ENCODE results near the gene KRTAP3-2.

The KRTAP3-2 gene

GRCh38 chr17:40961591-40961990 lies 38.1 kb downstream of the KRTAP3-2 start:
- no peak for FAIRE-seq

- no peak for FAIRE-seq
Measured at GRCh38 chr17:40960144-40960543, 39.6 kb downstream of the KRTAP3-2 start.

GRCh38 chr17:40958086-40958953 lies 41.4 kb downstream of the KRTAP3-2 start:
- FAIRE-seq = no peak

- FAIRE-seq = no peak
Measured at GRCh38 chr17:40956401-40957254, 43.1 kb downstream of the KRTAP3-2 start.

GRCh38 chr17:40953881-40954280 lies 45.8 kb downstream of the KRTAP3-2 start:
- no peak for FAIRE-seq

GRCh38 chr17:40952661-40953060 lies 47.0 kb downstream of the KRTAP3-2 start:
- FAIRE-seq = no peak

- FAIRE-seq = no peak
Measured at GRCh38 chr17:40952154-40952553, 47.6 kb downstream of the KRTAP3-2 start.

GRCh38 chr17:40951011-40951622 lies 48.6 kb downstream of the KRTAP3-2 start:
- no peak for FAIRE-seq

GRCh38 chr17:40950176-40950575 lies 49.5 kb downstream of the KRTAP3-2 start:
- FAIRE-seq = no peak

- FAIRE-seq = no peak
Measured at GRCh38 chr17:40949418-40949817, 50.3 kb downstream of the KRTAP3-2 start.

All from G401.6 (cell line).